Motor neuron (in vitro differentiated cells): Measurements from ENCODE around the gene STAC3. TPM values are rescaled to one million over a fixed set of nuclear protein-coding genes. Genes with fewer than 3 reads are reported as not detected.
"Not testable (repeated sequence)": the region's sequence is repeated elsewhere in the genome, so short reads cannot be mapped to it uniquely, and the experiment has no call there.

Experiments used
- ATAC-seq, 8 experiments: fragments of 200-7000 bp; cut with Tn5 transposase; replicated peaks in 6 of 8; 2 replicates each; pipeline ENCODE4 v1.8.0; 2021; ENCODE audit warnings: mild to moderate bottlenecking in 8 of 8, moderate library complexity in 8 of 8
- H3K27ac ChIP-seq, 2 donors: fragments of 250-450 bp; sonication (Bioruptor Pico); 2 replicates each; pipeline ENCODE4 v1.9.0; 2021; ENCODE audit warnings: antibody characterized with exemption in 2 of 2, mild to moderate bottlenecking in 2 of 2, moderate library complexity in 1 of 2
- H3K4me1 ChIP-seq, 2 donors: fragments of 250-450 bp; sonication (Bioruptor Pico); replicated peaks in 1 of 2; 2 replicates each; pipeline ENCODE4 v1.6.1; 2021; ENCODE audit warnings: antibody characterized with exemption in 2 of 2, mild to moderate bottlenecking in 2 of 2, moderate library complexity in 1 of 2
- H3K4me3 ChIP-seq, 5 donors: fragments of 250-450 bp; sonication (Bioruptor Pico); 2 replicates each; pipeline ENCODE4 v1.9.0; 2021; ENCODE audit warnings: antibody characterized with exemption in 5 of 5, mild to moderate bottlenecking in 5 of 5, moderate library complexity in 4 of 5
- WGBS, 10 experiments: fragments of 450-650 bp; shearing (Covaris generic); methylation state at CpG; one replicate each; pipeline ENCODE4 v1.0.0; 2022; 5-methylcytosine and 5-hydroxymethylcytosine counted together
- in situ Hi-C, 9 experiments: fragments of 400-800 bp; cut with MboI; loops; one replicate each; pipeline ENCODE4 v1.15.0; 2021; ENCODE audit warnings: low sequenced_read_pairs in 9 of 9, low pct_unique_long_range_greater_than_20kb in 2 of 9; ENCODE audit not compliant: unreplicated experiment in 9 of 9
- total RNA-seq, 8 experiments: library from RNA; unstranded; fragments of 300-600 nt; gene quantifications; 2 replicates each; pipeline versions ENCODE4 v1.2.3 to v1.2.4, GENCODE V29; 2022

Gene STAC3
- 1 to 10 TPM in 6 of 8 experiments, under 1 TPM in 2; 0.87 to 4.8 (median 1.5) TPM for total RNA-seq

DNA sequence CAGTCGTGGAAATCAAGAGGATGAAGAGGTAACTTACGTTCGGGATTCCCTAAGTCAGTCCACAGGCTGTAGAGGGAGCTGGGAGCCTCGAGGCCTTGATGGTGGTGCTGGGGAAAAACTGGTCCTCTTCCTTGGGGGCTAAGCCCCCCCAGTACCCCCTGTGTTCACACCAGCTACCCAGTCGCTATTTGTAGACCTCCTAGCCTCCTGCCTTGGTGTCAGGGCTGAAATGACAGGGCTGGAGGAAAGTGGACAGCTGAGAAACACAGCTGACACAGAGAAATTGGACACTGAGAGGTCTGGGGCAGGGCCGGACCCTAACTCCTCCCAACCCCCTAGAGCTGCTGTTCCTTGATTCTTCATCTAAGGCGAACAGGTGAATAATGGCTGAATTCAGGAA is at the start of gene STAC3:
Gene STAC3 (minus strand): TSS at position 232 of the 400 bp plus-strand sequence. CDS start 1,551 bp downstream, outside the sequence.
- no peak within 1 kb of the TSS for H3K4me3 ChIP-seq
- no peak for ATAC-seq
- WGBS, 10 experiments: 51 to 100% (median 66%) methylated on average over 1 to 7 of the region's 7 CpGs; no CpG with 5 or more reads in 4 of the 10 experiments
- H3K27ac ChIP-seq: no peak within 1 kb of the TSS
- in situ Hi-C loops: no loop called here
- H3K4me1 ChIP-seq: no peaks in the 10 kb centered on the region

DNA sequence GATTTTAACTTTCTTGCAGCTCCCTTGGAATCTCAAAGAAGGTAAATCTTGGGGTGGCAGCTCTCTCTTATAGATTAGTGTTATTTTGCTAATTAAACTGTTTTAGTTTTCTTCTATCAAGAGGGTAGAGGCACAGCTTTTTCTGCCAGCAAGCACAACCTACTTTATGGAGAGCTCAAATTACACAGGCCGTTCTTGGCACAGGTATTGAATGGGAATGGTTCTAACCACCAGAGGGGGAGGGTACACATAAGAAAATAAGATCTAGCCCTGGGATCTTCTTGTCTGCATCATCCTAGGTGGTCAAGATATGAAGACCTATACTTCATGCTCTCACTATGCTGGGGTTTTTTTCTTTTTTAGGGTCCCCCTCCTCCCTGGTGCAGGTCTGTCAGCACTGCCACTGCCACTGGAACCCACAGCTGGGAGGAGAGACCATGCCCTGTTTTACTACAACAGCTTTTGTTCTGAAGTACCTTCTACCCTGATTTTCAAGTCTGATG is 48.6 kb upstream of the STAC3 start:
- Histone ChIP-seq H3K4me1 (no peaks in the 10 kb centered on the region), H3K4me3 (no peak overlapping the region), H3K27ac (no peak overlapping the region)
- 14 to 80% (median 54%) methylated on average over 1 of the region's 1 CpG; no CpG with 5 or more reads in 4 of the 10 experiments for WGBS, 10 experiments
- ATAC-seq: no peak
- in situ Hi-C loops: loop anchor here in 1 of 9 experiments (25.0 kb wide), 1 partner anchor 138 kb away; the partner anchor contains the start of genes INHBC and R3HDM2

DNA sequence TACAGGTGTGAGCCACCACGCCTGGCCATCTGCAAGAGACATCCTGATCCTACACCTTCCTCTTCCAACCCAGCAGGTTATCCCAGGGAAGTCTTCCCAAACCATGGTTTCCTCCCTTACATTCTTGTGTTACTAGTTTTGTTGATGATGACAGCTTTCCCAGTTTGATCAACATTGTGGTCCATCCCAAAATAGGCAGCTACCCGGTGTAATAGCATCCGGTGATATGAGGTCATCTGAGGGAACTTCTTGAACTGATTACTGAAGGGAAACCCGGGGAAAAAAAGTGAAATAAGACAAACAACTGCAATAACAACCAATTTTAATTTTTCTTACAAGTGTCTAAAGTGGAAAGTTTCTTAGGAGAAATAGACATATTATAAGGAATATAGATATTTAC is 45.3 kb upstream of the STAC3 start:
- 69 to 100% (median 95%) methylated on average over 2 to 4 of the region's 4 CpGs; no CpG with 5 or more reads in 1 of the 10 experiments for WGBS, 10 experiments
- Histone ChIP-seq H3K4me1 (no peaks in the 10 kb centered on the region), H3K4me3 (no peak overlapping the region), H3K27ac (no peak overlapping the region)
- no peak for ATAC-seq
- in situ Hi-C loops: no loop called here

DNA sequence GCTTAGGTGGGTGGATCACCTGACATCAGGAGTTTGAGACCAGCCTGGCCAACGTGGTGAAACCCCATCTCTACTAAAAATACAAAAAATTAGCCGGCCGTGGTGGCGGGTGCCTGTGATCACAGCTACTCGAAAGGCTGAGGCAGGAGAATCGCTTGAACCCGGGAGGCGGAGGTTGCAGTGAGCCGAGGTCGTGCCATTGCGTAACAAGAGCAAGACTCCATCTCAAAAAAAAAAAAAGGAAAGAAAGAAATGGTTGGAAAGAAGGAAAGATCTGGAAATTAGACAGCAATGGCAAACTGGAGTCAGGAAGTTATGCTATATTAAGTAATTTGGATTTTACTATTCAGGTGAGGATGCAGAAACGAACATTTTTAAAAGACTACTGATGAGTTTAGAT is 31.1 kb upstream of the STAC3 start:
- in situ Hi-C loops, ATAC-seq, H3K4me3 ChIP-seq, H3K4me1 ChIP-seq, H3K27ac ChIP-seq: not testable (repeated sequence)
- whole genome bisulfite sequencing, 10 experiments: 86 to 99% (median 93%) methylated on average over 3 to 11 of the region's 12 CpGs; no CpG with 5 or more reads in 1 of the 10 experiments

DNA sequence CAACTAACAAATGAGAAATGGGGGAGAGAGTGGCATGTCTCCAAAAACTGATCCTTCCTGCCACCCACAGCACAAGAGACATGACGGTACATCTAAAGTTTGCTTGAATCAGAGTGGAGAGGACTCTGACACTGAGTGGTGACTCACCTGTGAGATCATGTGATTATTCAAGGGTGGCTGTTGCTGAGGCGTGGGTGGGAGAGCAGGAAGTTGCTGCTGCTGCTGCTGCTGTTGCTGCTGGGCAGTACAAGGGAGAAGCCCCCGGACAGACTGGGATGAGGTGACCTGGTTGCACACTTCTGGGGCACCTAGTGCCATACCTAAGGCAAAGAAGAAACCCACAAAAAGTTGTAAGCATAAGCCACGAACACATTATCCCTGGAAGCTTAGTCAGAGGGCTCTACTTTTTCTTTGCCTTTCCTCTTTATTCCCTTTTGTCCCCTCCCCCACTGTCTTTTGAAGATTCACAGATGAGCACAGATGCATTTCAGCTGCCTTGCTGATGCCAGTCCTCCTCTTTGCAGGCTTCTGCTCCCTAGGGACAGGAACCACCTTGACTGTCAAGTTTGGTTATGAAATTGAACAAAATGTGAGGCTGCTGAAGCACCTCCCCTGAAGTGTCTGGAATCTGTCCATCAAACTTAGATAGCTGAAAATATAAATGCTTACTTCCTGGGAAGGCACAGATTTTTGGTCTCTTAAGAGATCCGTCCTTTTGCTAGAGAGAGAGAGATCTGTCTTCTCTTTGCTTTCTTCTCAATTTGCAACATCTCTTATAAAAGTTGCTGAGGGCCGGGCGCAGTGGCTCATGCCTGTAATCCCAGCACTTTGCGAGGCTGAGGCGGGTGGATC is 29.4 kb upstream of the STAC3 start:
- ATAC-seq: peak; percentile 24 to 99 (median 99)
- in situ Hi-C loops: no loop called here
- no peak overlapping the region for H3K4me3 ChIP-seq
- no peak overlapping the region for H3K27ac ChIP-seq
- no peaks in the 10 kb centered on the region for H3K4me1 ChIP-seq
- 50 to 100% (median 84%) methylated on average over 2 to 6 of the region's 9 CpGs for WGBS, 10 experiments

DNA sequence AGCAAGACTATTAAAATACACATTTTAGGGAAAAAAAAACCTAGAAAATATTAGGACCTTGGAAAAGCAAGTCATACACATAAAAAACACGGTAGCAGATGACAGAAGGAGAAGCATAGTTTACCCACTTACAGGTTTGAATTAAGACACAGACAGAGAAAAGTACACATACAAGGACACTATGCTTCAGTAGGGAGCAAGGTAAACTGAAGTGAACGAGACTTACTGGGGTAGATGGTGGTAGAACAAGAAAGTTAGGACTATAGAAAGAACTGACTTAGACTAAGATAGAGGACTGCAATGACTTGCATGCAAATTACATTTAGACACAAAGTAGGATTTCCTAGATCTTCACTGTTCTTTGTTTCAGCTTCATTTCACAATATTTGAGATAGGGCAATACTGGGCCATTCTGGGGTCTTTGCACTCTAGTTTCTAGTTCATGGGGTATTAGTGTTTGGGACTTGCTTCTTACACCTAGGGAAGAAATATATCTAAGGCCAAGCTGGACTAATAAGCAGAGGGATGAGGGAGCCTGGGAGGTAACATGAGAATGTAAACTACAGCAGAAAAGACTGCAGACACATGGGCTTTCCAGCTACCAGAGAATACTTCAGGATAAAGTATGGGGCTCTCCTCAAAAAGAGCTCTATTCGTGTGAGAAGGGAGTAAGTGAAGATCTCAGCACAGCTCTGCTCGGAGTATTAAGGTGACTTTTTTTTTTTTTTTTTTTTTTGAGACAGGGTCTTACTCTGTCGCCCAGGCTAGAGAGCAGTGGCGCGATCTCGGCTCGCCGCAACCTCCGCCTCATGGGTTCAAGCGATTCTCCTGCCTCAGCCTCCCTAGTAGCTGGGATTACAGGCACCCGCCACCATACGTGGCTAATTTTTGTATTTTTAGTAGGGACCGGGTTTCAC is 27.7 kb upstream of the STAC3 start:
- H3K27ac ChIP-seq: no peak overlapping the region

DNA sequence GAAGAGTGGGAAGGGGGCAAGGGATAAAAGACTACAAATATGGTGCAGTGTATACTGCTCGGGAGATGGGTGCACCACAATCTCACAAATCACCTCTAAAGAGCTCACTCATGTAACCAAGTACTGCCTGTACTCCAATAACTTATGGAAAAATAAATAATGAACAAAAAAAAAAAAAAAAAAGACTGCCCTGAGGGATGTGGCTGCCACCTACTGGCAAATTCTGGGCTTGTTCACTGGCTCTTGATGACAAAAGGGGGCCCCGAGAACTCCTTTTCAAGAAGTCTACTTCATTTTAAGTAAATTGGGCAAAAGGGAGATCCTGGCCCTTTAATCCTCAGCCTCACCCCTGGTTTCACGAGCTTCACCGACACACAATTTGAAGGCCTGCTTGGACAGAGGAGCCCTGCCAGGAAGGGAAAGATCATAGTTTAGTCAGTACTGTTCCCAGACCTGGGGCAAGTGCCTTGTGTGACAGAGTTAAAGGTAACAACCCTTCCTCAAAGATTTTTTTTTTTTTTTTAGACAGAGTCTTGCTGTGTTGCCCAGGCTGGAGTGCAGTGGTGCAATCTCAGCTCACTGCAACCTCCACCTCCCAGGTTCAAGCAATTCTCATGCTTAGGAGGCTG is 26.1 kb upstream of the STAC3 start:
- in situ Hi-C loops: no loop called here
- H3K4me3 ChIP-seq: no peak overlapping the region
- no peaks in the 10 kb centered on the region for H3K4me1 ChIP-seq
- 21 to 100% (median 88%) methylated on average over 1 to 4 of the region's 4 CpGs; no CpG with 5 or more reads in 1 of the 10 experiments for WGBS, 10 experiments
- ATAC-seq: no peak
- no peak overlapping the region for H3K27ac ChIP-seq

More for the DNA sequence above, 27.7 kb upstream of the STAC3 start:
- 86 to 100% (median 95%) methylated on average over 1 to 13 of the region's 15 CpGs for WGBS, 10 experiments
- Histone ChIP-seq H3K4me1 (no peaks in the 10 kb centered on the region), H3K4me3 (no peak overlapping the region)
- in situ Hi-C loops: no loop called here
- no peak for ATAC-seq

DNA sequence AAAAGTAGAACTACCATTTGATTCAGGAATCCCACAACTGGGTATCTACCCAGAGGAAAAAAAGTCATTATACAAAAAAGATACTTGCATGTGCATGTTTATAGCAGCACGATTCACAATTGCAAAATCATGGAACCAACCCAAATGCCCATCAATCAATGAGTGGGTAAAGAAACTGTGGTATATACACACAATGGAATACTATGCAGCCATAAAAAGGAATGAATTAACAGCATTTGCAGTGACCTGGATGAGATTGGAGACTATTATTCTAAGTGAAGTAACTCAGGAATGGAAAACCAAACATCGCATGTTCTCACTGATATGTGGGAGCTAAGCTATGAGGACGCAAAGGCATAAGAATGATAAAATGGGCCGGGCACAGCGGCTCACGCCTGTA is 25.2 kb upstream of the STAC3 start:
- ATAC-seq, H3K4me1 ChIP-seq, in situ Hi-C loops, H3K4me3 ChIP-seq, H3K27ac ChIP-seq: not testable (repeated sequence)
- 94 to 100% (median 100%) methylated on average over 1 to 5 of the region's 6 CpGs; no CpG with 5 or more reads in 2 of the 10 experiments for WGBS, 10 experiments

DNA sequence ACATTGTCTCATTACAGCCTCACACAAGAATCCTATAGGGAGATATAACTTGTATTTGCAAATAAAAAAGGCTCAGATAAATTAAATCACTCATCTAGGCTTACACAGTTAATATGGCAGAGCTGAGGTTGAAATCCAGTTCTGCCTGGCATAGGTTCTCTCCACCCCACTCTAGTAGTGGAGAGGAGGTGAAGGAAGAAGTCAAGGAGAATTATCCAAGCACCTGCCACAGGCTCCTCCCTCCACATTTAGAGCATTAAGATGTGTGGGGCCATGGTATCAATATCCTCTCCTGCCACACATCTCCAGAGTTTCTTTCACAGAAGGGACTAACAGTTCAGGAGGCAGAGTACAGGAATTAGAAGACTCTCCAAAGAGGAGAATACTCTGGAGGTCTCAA is 22.5 kb upstream of the STAC3 start:
- H3K4me3 ChIP-seq: no peak overlapping the region
- in situ Hi-C loops: no loop called here
- H3K27ac ChIP-seq: no peak overlapping the region

DNA sequence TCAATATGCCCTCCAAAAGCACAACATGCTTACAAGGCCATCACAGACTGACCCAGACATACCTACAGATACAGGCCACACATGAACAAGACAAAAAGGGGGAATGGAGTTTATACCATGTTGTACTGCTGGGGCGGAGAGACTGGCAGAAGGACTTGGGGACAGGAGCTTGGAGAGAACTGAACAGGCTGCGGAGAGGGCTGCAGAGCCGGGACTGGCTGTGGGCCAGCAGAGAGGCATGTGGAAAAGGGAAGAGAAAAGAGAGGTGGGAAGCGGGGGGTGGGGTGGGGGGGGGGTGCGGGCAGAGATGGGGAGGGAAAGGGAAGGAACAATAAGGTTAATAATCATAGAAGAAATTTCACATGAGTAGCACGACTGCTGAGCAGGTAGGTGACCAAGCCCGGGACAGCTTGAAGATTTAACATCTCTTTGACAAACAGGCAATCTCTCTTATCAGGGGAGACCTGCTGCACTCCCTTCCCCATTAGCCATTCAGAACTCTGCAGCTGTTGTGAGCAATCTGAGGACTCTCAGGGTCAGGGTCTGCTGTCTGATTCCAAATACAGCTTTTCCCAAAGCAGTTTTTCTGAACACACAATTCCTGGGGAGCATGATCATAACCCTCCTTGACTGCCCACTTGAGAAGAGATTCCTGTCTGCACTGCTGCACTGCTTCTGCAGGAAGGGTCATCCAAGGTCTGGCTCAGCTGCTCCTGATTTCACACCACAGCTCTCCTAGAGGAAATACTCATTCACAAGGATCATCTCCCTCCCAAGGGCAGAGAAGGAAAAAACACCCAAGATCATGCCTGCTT is 21.6 kb upstream of the STAC3 start:
- no peak overlapping the region for H3K27ac ChIP-seq
- H3K4me1 ChIP-seq: no peaks in the 10 kb centered on the region
- no peak overlapping the region for H3K4me3 ChIP-seq
- no peak for ATAC-seq
- WGBS, 10 experiments: 67 to 100% (median 100%) methylated on average over 1 to 2 of the region's 7 CpGs; no CpG with 5 or more reads in 5 of the 10 experiments
- in situ Hi-C loops: no loop called here

More for the DNA sequence above, 22.5 kb upstream of the STAC3 start:
- ATAC-seq: no peak
- no peaks in the 10 kb centered on the region for H3K4me1 ChIP-seq

DNA sequence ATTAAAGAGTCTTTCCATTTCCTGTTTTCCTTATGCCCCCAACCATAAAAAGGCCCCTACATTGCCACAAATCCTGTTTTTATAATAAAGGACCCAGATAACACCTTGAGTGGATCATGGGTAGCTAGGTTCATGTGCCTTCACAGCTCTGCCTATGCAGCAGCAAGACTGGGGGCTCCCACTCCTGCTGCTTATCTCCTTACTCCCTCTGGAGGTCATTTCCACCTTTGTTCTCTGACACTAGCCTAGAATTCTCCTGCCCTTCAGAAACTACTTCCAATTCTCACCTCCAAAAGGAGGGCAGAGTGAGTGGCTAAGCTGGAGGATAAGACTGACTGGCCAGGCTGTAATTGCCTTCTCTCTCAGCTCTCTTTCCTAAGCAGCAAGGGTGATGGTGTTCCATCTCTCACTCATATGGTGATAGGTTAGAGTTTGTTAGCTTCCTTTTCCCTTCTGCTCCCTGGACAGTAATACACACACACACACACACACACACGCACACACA is 20.0 kb upstream of the STAC3 start:
- no peak for ATAC-seq
- no peak overlapping the region for H3K4me3 ChIP-seq
- in situ Hi-C loops: no loop called here
- no peaks in the 10 kb centered on the region for H3K4me1 ChIP-seq
- no peak overlapping the region for H3K27ac ChIP-seq
- 100% methylated on average over 1 of the region's 1 CpG; no CpG with 5 or more reads in 8 of the 10 experiments for WGBS, 10 experiments

DNA sequence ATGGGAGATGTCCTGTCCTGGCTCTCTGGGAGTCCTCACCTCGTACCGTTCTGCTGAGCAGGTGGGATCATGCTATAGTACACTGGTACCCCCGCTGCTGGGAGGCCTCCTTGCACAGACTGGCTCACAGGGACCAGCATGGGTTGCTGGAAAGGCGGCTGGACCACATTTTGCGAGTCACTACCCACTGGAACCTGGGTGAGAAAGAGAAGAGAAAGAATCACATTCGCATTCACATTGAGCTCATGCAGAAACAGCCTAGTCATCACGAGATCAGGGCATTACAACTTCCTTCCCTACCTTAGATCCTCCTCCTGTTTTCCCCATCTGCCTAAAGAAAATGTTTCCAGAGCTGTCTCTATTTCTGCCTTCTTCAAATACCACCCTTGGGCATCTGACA is 17.3 kb upstream of the STAC3 start:
- in situ Hi-C loops: no loop called here
- Histone ChIP-seq H3K4me3 (no peak overlapping the region), H3K4me1 (no peaks in the 10 kb centered on the region), H3K27ac (no peak overlapping the region)
- 20 to 95% (median 70%) methylated on average over 1 to 6 of the region's 7 CpGs; no CpG with 5 or more reads in 2 of the 10 experiments for WGBS, 10 experiments
- peak in 2 of 8 experiments; percentile 72 to 76 for ATAC-seq
